ENCODE results near the gene NKX2-1.
"Not testable (repeated sequence)": the region's sequence is repeated elsewhere in the genome, so short reads cannot be mapped to it uniquely, and the experiment has no call there.

The NKX2-1 gene

GRCh38 chr14:36519431-36520321 lies at the start of gene NKX2-1:
NKX2-1 (minus strand) TSS chr14:36520232; CDS start chr14:36520129, 103 bp downstream.
- no peak for DNase-seq

- no peak for DNase-seq
These were observed 36.9 kb upstream of the NKX2-1 start for GRCh38 chr14:36556811-36557433.

GRCh38 chr14:36555998-36556743 lies 36.1 kb upstream of the NKX2-1 start:
- DNase-seq: no peak

- DNase-seq: no peak
These were observed 33.7 kb upstream of the NKX2-1 start for GRCh38 chr14:36553656-36554260.

- DNase-seq: no peak
These were observed 30.9 kb upstream of the NKX2-1 start for GRCh38 chr14:36550899-36551298.

- DNase-seq: not testable (repeated sequence)
These were observed 24.2 kb upstream of the NKX2-1 start for GRCh38 chr14:36544280-36544679.

GRCh38 chr14:36538051-36538450 lies 18.0 kb upstream of the NKX2-1 start:
- DNase-seq: no peak

- DNase-seq: no peak
These were observed 9.0 kb upstream of the NKX2-1 start for GRCh38 chr14:36529062-36529461.

GRCh38 chr14:36525746-36526099 lies 5.7 kb upstream of the NKX2-1 start:
- no peak for DNase-seq

GRCh38 chr14:36524874-36525745 lies 5.1 kb upstream of the NKX2-1 start:
- DNase-seq: no peak

GRCh38 chr14:36524220-36524837 lies 4.3 kb upstream of the NKX2-1 start:
- no peak for DNase-seq

GRCh38 chr14:36522972-36523715 lies 3.1 kb upstream of the NKX2-1 start:
- no peak for DNase-seq

GRCh38 chr14:36522347-36522971 lies 2.4 kb upstream of the NKX2-1 start:
- DNase-seq: no peak

GRCh38 chr14:36521598-36522345 lies 1.7 kb upstream of the NKX2-1 start:
- no peak for DNase-seq

- DNase-seq: no peak
These were observed 831 bp upstream of the NKX2-1 start for GRCh38 chr14:36520601-36521525.

- DNase-seq: no peak
These were observed 1.2 kb downstream of the NKX2-1 start for GRCh38 chr14:36518586-36519430.

- no peak for DNase-seq
These were observed 1.9 kb downstream of the NKX2-1 start for GRCh38 chr14:36518031-36518585.

Data from activated T-cell treated with anti-CD3 and anti-CD28 coated beads, Interleukin-2, amount 50 U/mL, for 1 hour (primary cell).